Heart left ventricle (tissue), 16 donors: ENCODE measurements around the gene CELA3B. TPM values are rescaled to one million over a fixed set of nuclear protein-coding genes. Genes with fewer than 3 reads are reported as not detected.

ENCODE experiments used
- ATAC-seq, 4 donors: fragments of 200-7000 bp; cut with Tn5 transposase; one replicate each; pipeline ENCODE4 v1.9.1; 2020 to 2022; ENCODE audit warnings: moderate library complexity in 4 of 4, mild to moderate bottlenecking in 3 of 4, moderate number of reproducible peaks in 1 of 4
- DNase-seq, 5 donors: peaks; one replicate each; pipeline ENCODE4 v3.0.0-alpha.2; 2020
- H3K27ac ChIP-seq, 12 donors: fragments of 200-600 bp; sonication (generic) in 4 of 12; one replicate each; pipeline versions ENCODE4 v1.5.0 to v1.8.0; 2016 to 2022; ENCODE audit warnings: mild to moderate bottlenecking in 2 of 12
- H3K27me3 ChIP-seq, 9 donors: fragments of 200-600 bp; sonication (generic) in 2 of 9; one replicate each; pipeline versions ENCODE4 v1.5.1 to v1.8.0; 2016 to 2022; ENCODE audit warnings: mild to moderate bottlenecking in 3 of 9
- H3K36me3 ChIP-seq, 9 donors: fragments of 200-600 bp; sonication (generic) in 2 of 9; one replicate each; pipeline versions ENCODE4 v1.5.0 to v1.8.0; 2018 to 2022; ENCODE audit warnings: mild to moderate bottlenecking in 2 of 9
- H3K4me1 ChIP-seq, 12 donors: fragments of 200-600 bp; sonication (generic) in 4 of 12; one replicate each; pipeline versions ENCODE4 v1.5.0 to v1.8.0; 2016 to 2022; ENCODE audit warnings: mild to moderate bottlenecking in 3 of 12
- H3K4me3 ChIP-seq, 12 donors: fragments of 200-600 bp; sonication (generic) in 4 of 12; one replicate each; pipeline versions ENCODE4 v1.5.0 to v1.8.0; 2017 to 2022; ENCODE audit warnings: mild to moderate bottlenecking in 9 of 12, moderate library complexity in 4 of 12
- H3K9me3 ChIP-seq, 12 donors: fragments of 200-600 bp; sonication (generic) in 4 of 12; one replicate each; pipeline versions ENCODE4 v1.5.0 to v1.8.0; 2016 to 2022; ENCODE audit warnings: mild to moderate bottlenecking in 1 of 12
- CTCF ChIP-seq, 12 donors: fragments of 200-600 bp; sonication (generic) in 4 of 12; IDR thresholded peaks; one replicate each; pipeline versions ENCODE4 v1.5.0 to v1.8.0; 2018 to 2022; ENCODE audit warnings: antibody characterized with exemption in 12 of 12, mild to moderate bottlenecking in 5 of 12
- POLR2A ChIP-seq, 2 donors: fragments of 450-650 bp; IDR thresholded peaks; one replicate each; pipeline ENCODE4 v1.6.1; 2017; ENCODE audit warnings: antibody characterized with exemption in 2 of 2, mild to moderate bottlenecking in 2 of 2, moderate library complexity in 2 of 2
- WGBS, 4 donors: extraction: QIAGEN DNeasy Blood & Tissue Kit in 2 of 4; methylation state at CpG; one replicate each; pipeline versions ENCODE4 v1.1.5 to v1.1.7; 2013 to 2018; 5-methylcytosine and 5-hydroxymethylcytosine counted together
- intact Hi-C, 10 donors: fragments of 100-400 bp; cut with DNase I; formaldehyde crosslinking; loops; one replicate each; pipeline versions ENCODE4 v1.11.1 to v1.14.2; 2022
- polyA plus RNA-seq, 2 donors: library from polyadenylated mRNA; stranded (reverse); fragments of 200-250 nt; gene quantifications; one replicate each; pipeline ENCODE4 v1.2.3, GENCODE V29; 2013
- total RNA-seq, 9 donors: library from RNA; depleted of rRNA in 2 of 9; stranded (reverse); fragments of >200 nt in 2 of 9; fragmentation: NEBNext Ultra II Directional in 3 of 9; extraction: Animal tissue kit (Norgen Biotek cat#: 25700) in 3 of 9; gene quantifications; one replicate each; pipeline versions ENCODE4 v1.1.0 to v1.2.4, GENCODE V29; 2016 to 2023
- donor health status: ischemic (EF 13 %, LVEDD 7.1; RV severe dilation, severe dysfunction).
- donor health status: healthy with polysubstance abuse.
- donor health status: DM: no; HTN: yes; CAD: no.
- donor health status: DM: no; HTN: no; CAD: no.
- donor health status: ischemic (EF 25% LVEDD 6.9; RV normal size, moderate dysfunction).
- donor health status: ischemic (EF 25% LVEDD 5.7; RV mildly dilated, moderate dysfunction).
- donor health status: healthy.
- donor health status: DM: yes; HTN: yes; CAD: no.
- donor health status: ischemic (EF 35%, LVEDD 5.7; RV mildly dilated, moderate dysfunction).
- donor health status: nonischemic (EF 11% LVEDD 7.7; RV severe dilation, severe dysfunction).
- donor health status: DM: yes; HTN: yes; CAD: no.
- donor health status: PGD.
- donor health status: ischemic (EF 29% LVEDD 5.4; RV normal size, mild dysfunction).
- donor health status: nonischemic (EF 23%, LVEDD 6.1; RV moderate dilation, normal function).

Gene CELA3B
- total and polyA plus RNA-seq, 11 donors = 0.24 to 2.6 (median 1.5) TPM; not detected in 5

DNA sequence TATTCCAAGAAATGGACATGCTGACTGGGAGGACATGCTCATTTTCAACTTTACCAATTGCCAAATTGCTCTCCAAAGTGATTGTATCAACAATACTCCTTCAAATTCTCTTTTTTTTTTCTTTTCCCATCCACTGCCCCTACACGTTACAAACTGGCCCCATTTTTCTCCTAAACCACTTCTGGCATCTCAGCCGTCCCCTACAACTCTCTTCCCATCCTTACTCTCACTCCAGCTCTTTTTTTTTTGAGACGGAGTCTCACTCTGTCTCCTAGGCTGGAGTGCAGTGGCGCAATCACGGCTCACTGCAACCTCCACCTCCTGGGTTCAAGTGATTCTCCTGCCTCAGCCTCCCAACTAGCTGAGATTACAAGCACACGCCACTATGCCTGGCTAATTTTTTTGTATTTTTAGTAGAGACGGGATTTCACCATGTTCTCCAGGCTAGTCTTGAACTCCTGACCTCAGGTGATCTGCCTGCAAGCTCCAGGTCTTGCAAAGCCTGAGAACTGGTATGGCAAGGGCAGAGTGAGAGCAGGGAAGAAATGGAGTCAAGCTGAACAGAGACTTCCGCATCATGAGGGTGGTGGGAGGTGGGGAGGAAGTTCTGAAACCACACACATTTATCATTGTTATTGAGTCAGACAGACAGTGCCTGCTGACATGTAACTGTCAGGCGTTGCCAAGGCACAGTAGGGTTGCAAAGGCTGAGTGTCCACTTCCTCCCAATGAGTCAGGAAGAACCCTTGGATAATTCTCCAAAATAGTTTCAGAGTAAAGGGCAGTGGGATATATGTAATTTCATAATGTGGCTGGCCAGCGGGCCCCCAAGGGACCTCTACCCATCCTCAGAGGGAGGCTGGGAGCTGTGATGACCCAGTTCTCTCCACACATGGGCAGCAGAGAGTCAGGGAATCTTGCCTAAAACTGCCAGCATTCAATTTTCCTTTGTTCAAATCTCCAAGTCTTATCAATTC lies 42.0 kb downstream of the CELA3B start:
- DNase-seq (peak in 4 of 5 donors; percentile 26 to 48 (median 37)), ATAC-seq (peak; percentile 53 to 88 (median 66))
- Histone ChIP-seq H3K27ac (peak overlapping the region in 1 of 12 donors; percentile 89), H3K4me1 (peaks cover 0 to 19% (median 0%) of the 10 kb centered on the region in 12 donors), H3K4me3 (peak overlapping the region in 1 of 12 donors; percentile 23), H3K9me3 (no peaks in the 10 kb centered on the region), H3K27me3 (no peaks in the 10 kb centered on the region), H3K36me3 (no peaks in the 10 kb centered on the region)
- 61 to 66% (median 64%) methylated on average over 10 of the region's 10 CpGs for WGBS, 4 donors
- intact Hi-C loops = no loop called here
- no peak for TF ChIP-seq POLR2A (IDR thresholded peaks at IDR 0.05)
- no peak for TF ChIP-seq CTCF (IDR thresholded peaks at IDR 0.05)

GRCh38 chr1:22021061-22021460 lies 44.2 kb downstream of the CELA3B start:
- no peak for TF ChIP-seq POLR2A (IDR thresholded peaks at IDR 0.05)
- TF ChIP-seq CTCF (IDR thresholded peaks at IDR 0.05) = no peak
- no peaks in the 10 kb centered on the region for H3K9me3 ChIP-seq
- ATAC-seq (no peak), DNase-seq (no peak)
- H3K27me3 ChIP-seq = no peaks in the 10 kb centered on the region
- H3K36me3 ChIP-seq = no peaks in the 10 kb centered on the region
- H3K4me3 ChIP-seq = no peak overlapping the region
- intact Hi-C loops = no loop called here
- H3K4me1 ChIP-seq = peaks cover 0 to 30% (median 8%) of the 10 kb centered on the region in 12 donors
- H3K27ac ChIP-seq = no peak overlapping the region
- 81 to 92% (median 88%) methylated on average over 6 of the region's 6 CpGs for WGBS, 4 donors

DNA sequence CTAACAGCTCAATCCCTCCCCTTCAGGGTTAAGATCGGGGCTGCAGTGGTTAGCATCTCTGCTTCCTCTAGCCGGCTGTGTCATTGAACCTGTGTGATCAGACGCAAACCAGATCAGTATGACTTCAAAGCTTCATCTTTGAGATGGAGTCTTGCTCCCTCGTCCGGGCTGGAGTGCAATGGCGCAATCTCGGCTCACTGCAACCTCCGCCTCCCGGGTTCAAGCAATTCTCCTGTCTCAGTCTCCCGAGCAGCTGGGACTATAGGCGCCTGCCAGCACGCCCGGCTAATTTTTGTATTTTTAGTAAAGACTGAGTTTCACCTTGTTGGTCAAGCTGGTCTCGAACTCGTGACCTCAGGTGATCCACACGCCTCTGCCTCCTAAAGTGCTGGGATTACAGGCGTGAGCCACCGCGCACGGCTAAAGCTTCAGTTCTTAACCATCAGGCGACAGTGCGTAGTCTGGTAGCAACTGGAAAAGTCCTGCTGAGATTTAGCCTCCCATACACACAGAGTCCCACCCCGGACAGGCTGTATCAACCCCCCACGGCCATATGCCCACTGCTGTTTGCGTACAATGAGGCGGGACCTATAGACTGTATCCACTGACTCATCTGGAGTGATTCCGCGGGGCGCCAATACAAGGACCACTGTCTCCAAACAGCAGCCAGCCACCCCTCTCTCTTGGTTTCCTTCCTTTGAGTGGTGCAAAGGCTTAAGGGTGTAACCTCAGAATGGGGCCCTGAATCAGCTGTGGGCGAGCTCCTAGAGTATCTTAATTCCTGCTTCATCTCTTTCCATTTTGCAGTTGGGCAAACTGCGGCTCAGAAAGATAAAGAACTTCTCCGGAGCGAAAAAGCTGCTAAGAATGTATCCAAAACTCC lies 47.9 kb downstream of the CELA3B start:
- TF ChIP-seq POLR2A (IDR thresholded peaks at IDR 0.05) (no peak), CTCF (IDR thresholded peaks at IDR 0.05) (peak in 3 of 12 donors; percentile 11 to 19 (median 16))
- H3K27me3 ChIP-seq = no peaks in the 10 kb centered on the region
- H3K36me3 ChIP-seq = peaks cover 0 to 6% (median 0%) of the 10 kb centered on the region in 9 donors
- H3K4me1 ChIP-seq = peaks cover 0 to 25% (median 13%) of the 10 kb centered on the region in 12 donors
- peak overlapping the region; percentile 64 to 99 (median 96) for H3K4me3 ChIP-seq
- intact Hi-C loops = loop anchor here in 2 of 10 donors (2.0 kb wide), 1 partner anchor 28 kb away; the partner anchor contains the start of gene CDC42 (in 2 of the 2)
- WGBS, 4 donors = 0 to 2% (median 1%) methylated on average over 30 to 33 of the region's 33 CpGs
- peak; percentile 56 to 70 (median 68) for ATAC-seq
- peak overlapping the region; percentile 93 to 100 (median 99) for H3K27ac ChIP-seq
- DNase-seq = peak; percentile 59 to 70 (median 66)
- H3K9me3 ChIP-seq = no peaks in the 10 kb centered on the region
